GF-D8 (cell line): ENCODE data around the gene PHLDB1.

Experiments
- DNase-seq: peaks from one replicate; lab custom pipeline; 2025; lab: John Stamatoyannopoulos, UW

Gene PHLDB1

GRCh38 chr11:118640332-118641154 is 33.1 kb downstream of the PHLDB1 start:
- DNase-seq, result no peak

- DNase-seq, result no peak
Measured at GRCh38 chr11:118641397-118642019, 34.1 kb downstream of the PHLDB1 start.

DNA sequence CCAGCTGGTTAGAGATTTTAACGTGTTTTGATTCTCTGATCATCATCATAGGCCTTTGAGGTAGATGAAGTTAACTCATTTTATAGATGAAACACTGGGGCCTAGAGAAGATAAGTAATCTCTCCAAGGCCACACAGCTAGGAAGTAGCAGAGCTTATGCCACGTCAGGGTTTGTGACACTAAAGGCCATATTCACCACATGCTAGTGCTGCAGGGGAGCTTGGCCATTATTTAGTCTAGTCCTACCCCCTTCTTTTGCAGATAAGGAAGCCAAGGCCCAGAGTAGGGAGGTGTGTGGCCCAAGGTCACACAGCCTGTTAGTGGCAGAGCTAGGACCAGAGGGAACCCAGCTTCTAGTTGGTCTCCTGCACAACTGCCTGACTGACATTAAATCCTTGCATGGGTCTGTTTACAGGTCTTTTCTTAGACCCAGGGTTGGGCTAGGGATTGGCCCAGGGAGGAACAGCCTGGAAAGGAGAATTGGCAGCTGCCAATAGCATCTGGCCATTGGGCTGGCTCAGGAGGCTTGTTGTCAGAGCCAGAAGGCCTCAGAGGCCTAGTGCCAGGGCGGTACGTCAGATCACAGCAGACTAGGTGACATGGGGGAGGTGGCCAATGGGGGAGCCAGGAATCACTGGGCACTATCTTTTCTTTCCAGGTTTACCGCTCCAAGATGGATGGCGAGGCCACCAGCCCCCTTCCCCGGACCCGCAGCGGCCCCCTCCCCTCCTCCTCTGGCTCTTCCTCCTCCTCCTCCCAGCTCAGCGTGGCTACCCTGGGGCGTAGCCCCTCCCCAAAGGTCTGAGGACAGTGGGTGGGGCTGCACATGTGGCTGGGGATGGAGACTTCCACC is 36.0 kb downstream of the PHLDB1 start:
- no peak for DNase-seq

- DNase-seq, result no peak
Measured at GRCh38 chr11:118643995-118644345, 36.6 kb downstream of the PHLDB1 start.

GRCh38 chr11:118644496-118644895 is 37.1 kb downstream of the PHLDB1 start:
- DNase-seq, result no peak

DNA sequence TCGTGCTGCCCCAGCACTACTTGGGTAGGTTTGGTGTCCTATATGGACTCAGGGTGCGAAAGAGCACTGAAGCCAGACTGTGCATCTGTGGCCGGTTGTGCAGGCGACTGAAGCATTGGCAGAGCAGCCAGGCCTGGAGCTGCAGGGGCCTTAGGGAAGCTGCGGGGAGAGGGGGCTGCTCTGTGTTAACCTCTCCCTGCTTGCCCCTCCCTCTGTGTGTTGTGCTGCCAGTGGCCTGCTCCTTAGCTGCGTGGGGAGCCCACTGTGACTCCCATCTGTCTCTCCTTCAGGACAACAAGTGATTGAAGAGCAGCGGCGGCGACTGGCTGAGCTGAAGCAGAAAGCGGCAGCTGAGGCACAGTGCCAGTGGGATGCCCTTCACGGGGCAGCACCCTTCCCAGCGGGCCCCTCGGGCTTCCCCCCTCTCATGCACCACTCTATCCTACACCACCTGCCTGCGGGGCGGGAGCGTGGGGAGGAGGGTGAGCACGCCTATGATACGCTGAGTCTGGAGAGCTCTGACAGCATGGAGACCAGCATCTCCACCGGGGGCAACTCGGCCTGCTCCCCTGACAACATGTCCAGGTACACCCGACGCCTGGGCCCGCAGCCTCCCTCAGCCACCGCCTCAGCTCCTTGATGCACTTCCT is 37.8 kb downstream of the PHLDB1 start:
- DNase-seq, result no peak

DNA sequence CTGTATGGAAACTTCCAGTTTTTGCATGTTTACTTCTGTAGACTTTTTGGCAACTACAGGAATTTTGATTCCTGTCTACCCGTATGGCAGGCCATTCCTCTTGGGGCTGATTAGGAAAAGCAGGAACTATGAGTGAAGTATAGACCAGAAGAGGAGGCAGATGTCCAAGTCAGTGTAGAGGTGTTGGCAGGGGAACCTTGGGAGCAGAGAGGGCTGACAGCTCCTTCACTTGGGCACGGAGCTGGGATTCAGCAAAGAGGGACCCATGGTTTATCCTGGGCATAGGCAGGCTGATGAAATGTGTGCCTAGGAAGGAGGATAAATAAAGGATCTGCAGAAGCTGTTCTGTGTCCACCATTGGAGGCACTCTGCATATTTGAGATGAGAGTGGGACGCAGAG is 39.0 kb downstream of the PHLDB1 start:
- DNase-seq, result no peak

DNA sequence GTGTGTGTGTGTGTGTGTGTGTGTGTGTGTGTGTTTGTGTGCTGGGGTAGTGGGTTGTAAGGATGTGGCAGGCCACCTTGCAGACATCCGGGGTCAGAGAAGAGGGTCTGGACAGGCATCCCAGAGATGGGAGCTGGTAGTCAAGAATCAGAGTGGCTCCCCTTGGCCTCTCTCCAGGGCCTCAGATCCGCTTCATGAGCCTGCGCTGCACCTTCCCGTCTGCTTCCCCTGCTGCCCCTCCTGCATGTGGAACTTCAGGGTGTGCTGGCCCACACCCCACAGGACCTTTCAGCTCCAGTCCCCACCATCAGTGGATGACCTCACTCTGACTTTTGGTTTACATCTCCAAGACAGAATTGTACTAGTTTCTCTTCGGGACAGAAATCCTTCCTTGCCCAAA is 40.9 kb downstream of the PHLDB1 start:
- DNase-seq, result no peak

- no peak for DNase-seq
Measured at GRCh38 chr11:118649941-118650340, 42.5 kb downstream of the PHLDB1 start.

DNA sequence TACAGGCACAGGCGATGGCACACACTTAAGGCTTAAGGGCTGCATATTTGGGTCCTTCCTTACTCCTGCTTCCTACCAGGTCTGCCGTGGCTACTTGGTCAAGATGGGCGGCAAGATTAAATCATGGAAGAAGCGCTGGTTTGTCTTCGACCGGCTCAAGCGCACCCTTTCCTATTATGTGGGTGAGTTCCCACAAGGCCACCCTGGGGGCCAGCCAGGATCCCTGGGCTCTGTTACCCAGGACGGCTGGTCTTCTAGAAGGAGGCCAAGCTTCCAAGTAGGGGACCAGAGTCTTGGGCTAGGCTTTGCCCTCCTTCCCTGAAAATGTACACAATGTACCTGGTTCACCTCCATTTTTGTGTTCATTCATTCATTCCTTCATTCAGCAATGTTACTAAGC is 43.0 kb downstream of the PHLDB1 start:
- DNase-seq, result no peak

- DNase-seq, result no peak
Measured at GRCh38 chr11:118651820-118652219, 44.4 kb downstream of the PHLDB1 start.

- DNase-seq, result no peak
Measured at GRCh38 chr11:118652681-118653181, 45.3 kb downstream of the PHLDB1 start.

DNA sequence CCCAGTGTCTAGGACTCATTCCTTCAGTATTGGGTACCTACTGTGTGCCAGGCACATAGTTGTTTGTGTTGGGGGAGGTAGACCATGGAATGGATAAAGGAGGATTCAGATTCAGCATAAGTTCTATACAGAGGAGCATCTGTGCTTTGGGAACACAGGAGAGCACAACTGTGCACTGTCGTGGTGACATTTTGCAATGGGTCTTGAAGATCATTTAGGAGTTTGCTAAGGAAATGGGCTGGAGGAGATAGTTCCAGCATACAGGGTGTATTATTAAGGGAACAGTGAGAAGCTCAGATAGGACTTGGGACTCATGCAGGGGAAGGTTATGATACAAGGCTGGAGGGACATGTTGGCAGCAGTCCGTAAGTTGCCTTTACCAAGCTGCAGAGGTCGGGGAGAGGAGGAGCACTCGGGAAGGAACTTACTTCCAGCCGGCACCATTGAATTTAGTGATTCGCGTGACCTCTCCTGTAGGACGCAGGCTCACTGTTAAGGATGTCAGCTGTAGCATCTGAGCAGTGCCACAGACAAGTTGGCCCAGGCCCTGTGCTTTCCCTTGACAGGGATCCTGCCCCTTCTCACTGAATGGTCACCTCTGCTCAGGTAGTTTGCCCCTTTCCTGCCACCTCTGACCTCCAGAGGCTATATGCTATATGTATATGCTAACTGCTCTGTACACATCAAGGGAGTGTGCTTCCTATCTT is 46.4 kb downstream of the PHLDB1 start:
- no peak for DNase-seq

DNA sequence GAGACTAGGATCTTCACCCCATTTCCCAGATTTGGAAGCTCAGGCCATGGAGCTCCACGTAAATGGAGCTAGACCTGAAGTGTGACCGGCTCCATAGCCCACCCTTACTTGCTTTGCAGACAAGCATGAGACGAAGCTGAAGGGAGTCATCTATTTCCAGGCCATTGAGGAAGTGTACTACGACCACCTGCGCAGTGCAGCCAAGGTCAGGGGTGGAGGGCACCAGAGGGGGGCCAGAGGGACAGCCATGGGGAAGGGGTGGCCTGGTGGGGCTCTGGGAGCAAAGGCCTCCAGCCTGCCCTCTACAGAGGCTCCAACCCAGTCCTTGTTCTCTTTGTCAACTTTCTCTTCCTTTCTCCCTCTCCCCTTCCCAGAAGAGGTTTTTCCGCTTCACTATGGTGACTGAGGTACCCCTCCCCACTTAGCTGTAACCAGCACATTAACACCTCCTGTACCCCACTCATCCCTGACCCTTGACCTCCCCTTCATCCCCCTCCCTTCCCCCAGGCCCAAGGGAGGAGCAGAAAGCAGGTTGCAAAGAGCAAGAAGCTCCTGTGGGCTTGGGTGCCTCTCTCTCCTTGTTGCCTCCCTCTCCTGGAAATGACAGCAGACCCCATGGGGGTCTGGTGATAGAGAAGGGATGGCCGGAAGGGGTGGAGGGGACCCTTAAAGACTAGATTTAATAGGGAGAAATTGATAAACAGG is 48.2 kb downstream of the PHLDB1 start:
- DNase-seq, result no peak

DNA sequence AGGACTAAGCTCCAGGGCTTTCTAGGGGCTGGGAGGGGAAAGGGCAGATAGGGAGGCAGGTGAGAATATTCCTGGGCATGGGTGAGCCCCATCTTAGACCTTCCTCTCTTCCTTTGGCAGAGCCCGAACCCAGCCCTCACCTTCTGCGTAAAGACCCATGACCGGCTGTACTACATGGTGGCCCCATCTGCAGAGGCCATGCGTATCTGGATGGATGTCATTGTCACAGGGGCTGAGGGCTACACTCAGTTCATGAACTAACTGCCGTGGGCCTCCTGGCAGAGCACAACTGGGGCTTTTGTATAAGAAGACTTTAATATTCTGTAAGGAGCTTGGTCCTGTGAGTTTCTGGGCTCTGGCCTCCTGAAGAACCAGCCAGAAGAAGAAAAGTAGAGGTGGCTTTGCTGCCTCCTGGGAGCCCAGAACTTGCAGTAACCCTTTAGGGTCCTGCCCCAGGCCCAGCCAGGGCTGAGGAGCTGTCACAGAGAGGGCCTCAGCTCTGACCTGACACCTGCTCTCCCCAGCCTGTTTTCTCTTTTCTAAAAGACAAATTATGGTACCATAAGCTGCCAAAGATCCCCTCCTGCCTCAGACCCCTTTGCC is 49.2 kb downstream of the PHLDB1 start:
- DNase-seq, result no peak

GRCh38 chr11:118657238-118657637 is 49.8 kb downstream of the PHLDB1 start:
- no peak for DNase-seq

DNA sequence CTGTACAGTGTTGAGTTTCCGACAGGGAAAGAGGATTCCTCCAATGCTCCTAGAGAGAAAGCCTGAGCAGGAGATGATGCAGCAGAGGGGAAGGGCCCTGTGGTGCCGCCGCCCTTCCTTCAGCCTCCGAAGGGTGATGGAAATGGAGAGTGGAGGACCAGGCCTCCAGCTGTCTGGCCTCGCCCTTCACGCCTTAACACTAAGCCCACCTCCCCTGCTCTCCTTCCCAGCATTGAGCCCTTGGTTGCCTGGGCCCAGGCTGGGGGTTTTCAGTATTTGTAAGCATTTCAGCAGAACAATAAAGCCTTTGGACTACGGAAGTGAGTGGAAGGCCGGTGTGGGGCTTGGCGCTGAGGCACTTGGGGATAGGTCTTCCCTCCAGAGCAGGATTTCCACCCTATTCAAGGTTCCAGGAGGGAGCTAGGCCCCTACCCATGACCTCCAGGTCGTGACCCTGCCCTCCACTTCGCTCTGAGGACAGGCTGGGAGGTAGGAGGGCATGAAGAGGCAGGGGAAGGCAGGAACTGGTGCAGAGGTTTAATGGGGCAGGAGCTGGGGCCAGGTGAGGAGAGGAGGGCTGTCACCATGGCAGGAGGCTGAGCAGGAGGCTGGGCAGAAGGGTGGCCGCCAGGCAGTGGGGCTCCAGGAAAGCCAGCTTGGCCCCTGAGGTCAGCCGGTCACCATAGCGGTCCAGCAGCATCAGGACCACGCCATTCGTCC is 50.5 kb downstream of the PHLDB1 start:
- DNase-seq, result no peak

GRCh38 chr11:118658429-118659313 is 51.3 kb downstream of the PHLDB1 start:
- DNase-seq, result no peak
